Raji (cell line): Measurements from ENCODE around the gene RPIA.

ENCODE experiments used
- POLR2A ChIP-seq: IDR thresholded peaks from 2 replicates; pipeline ENCODE4 v1.6.1; 2011; ENCODE audit warnings: low read depth, low read length, control low read depth; ENCODE audit not compliant: insufficient read depth

RPIA gene

DNA sequence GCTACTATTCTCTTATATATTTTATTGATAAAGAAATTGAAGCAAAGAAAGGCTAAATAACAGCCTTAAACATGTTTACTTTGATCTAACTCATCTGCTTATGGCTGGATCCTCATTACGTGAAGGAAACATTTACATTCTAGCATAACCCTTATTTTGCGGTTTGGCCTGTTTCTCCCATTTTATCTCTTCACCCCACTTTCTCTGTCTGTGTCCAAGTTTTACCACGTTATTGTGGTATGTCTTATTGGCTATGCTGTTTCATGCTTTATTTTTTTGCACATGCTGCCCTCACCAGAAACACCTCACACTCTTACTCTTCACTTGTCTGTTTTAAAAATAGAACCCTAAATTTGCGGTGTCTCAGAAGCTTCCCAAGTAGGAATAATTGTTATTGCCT is 78.5 kb downstream of the RPIA start:
- TF ChIP-seq POLR2A: no peak
